COLO668 (cell line): ENCODE measurements around the gene ANG.

Source experiments
- DNase-seq: peaks from one replicate; lab custom pipeline; 2025; ENCODE audit not compliant: unreplicated experiment; lab: John Stamatoyannopoulos, UW

The ANG gene

GRCh38 chr14:20675669-20676068 lies 12.9 kb upstream of the ANG start:
- no peak for DNase-seq

DNA sequence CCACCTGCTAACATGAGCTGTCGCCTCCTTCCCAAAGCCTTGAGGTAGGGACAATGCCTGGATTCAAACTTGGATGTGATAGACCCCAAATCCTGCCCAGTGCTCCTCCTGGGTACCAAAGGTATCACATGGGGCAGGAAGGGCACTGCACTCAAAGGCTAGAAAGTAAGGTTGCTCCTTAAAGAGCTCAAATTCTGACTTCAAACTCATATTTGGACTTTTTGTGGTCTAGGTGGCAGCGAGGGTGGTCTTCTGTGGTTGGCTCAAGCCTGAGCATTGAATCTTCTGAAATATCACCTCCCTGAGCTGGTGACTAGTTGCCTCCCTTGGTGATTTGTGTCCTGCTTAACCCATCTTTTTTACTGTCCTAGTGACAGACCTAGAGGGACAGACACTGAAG lies 12.5 kb upstream of the ANG start:
- no peak for DNase-seq

GRCh38 chr14:20679907-20680306 lies 8.7 kb upstream of the ANG start:
- no peak for DNase-seq

- no peak for DNase-seq
Measured at GRCh38 chr14:20680363-20680762, 8.2 kb upstream of the ANG start.

- DNase-seq = no peak
Measured at GRCh38 chr14:20680843-20681347, 7.7 kb upstream of the ANG start.

GRCh38 chr14:20681348-20682126 lies 7.0 kb upstream of the ANG start:
- DNase-seq = peak; percentile 78

DNA sequence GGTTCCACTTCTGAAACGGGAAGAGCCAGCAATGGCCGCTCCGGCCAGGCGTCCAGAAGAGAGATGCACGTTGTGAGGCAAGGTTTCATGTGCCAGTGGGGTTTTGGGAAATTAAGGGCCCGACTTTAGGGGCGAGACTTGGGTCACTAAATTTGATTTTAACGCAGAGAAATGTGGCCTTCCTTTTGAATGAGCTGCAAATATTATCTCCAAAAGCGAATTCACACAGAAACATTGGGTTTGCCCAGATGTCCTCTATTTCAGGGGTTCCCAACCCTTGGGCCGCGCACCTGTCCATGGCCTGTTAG lies 6.5 kb upstream of the ANG start:
- no peak for DNase-seq

DNA sequence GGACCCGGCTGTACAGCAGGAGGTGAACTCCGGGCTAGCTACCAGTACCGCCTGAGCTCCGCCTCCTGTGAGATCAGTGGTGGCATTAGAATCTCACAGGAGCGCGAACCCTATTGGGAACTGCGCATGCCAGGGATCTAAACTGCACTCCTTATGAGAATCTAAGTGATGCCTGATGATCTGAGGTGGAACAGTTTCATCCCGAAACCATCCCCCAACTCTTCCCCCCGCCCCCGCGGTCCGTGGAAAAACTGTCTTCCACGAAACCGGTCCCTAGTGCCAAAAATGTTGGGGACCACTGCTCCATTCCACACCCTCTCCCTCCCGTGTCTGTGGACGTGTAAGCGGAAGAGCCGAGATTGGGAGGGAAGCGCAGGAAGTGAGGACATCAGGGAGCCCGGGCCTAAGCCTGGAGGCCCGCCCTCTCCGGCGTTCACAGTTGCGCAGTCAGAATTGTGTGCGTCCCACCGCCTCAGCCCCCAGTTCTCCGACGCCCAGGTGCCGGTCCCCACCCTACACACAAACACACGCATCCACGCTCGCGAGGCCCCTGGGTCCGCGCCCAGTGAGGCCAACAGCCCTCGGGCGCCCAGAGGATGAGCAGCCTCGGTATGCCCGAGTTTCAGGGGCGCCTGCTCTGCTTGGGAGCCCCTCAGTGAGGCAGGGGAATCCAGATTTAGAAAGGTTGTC lies 6.0 kb upstream of the ANG start:
- DNase-seq = peak; percentile 83

GRCh38 chr14:20683125-20683890 lies 5.3 kb upstream of the ANG start:
- peak; percentile 67 for DNase-seq

DNA sequence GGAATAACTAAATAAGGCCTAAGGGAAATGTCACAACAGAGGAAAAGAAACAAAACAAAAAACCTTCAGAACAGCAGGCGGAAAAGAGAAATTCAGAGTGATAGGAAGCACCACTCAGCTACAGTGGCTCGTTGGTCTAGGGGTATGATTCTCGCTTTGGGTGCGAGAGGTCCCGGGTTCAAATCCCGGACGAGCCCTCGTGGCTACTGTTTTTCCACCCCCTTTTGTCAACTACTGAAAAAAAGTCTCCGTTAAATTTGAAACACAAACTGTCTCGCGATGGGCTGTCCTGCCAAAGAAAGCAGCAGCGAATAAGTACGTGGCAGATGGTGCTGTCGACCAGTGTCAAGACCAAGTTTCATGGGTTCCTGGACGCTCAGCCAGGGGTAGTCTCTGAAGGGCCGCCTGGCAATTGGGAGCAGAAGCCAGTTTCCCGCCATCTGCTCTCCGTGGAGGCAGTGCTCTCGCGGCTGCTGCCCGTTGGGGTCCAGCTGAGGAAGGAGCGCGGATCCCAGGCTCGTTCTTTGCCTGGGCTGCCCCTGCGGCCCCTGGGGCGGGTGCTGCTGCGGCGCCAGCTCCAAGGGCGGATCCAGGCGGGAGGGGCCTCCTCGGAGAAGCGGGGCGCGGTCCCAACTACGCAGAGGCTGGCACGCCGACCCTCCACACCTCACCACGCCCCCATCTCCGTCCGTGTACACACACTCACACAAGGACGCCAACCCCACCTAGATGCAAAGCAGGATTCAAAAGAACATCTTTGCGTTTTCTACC lies 4.5 kb upstream of the ANG start, which contains the start of gene RNASE4:
RNASE4 (plus strand) TSS at position 670 of the 771 bp plus-strand sequence. CDS start 14,812 bp downstream, outside the sequence.
- DNase-seq = peak; percentile 54

GRCh38 chr14:20684662-20685456 lies 3.7 kb upstream of the ANG start:
- DNase-seq = no peak

GRCh38 chr14:20686386-20687143 lies 2.0 kb upstream of the ANG start:
- DNase-seq = no peak

DNA sequence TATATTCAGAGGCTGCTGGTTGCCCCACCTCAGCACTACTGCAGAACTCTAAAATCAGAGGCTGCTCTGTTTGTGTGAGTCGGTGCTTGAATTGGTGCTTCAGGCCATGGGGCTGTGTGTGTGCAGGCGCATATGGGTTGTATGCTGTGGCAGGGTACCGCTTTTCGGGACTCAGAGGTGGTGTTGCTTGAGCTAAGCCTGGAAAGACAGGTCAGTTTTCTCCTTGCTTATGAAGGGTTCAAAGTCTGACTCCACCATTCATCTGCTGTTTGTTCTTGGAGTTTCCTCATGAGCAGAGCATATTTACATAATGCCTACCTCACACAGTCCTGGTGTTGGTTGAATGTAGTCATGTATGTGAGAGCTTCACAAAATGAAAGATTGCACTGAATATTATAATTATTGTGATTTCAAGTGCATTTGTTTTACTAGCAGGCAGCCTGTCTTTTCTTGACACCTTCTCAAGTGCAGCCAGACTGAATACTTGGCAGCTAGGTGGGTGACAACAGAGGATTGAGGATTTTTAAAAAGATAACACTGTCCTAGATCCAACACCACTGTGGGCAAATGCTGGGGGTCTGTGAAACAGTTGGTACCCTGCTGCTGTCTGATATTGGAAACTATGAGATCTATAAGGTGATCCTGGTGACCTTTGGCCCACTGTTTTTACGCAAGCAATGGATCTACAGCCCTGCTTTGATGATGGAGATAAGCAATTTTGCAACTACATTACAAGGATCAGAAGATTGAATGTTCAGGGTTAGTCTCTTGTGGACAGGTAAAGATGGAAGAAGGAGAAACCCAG lies 1.0 kb upstream of the ANG start:
- DNase-seq = no peak

- peak; percentile 16 for DNase-seq
Measured at GRCh38 chr14:20690848-20691640, 2.5 kb downstream of the ANG start.

DNA sequence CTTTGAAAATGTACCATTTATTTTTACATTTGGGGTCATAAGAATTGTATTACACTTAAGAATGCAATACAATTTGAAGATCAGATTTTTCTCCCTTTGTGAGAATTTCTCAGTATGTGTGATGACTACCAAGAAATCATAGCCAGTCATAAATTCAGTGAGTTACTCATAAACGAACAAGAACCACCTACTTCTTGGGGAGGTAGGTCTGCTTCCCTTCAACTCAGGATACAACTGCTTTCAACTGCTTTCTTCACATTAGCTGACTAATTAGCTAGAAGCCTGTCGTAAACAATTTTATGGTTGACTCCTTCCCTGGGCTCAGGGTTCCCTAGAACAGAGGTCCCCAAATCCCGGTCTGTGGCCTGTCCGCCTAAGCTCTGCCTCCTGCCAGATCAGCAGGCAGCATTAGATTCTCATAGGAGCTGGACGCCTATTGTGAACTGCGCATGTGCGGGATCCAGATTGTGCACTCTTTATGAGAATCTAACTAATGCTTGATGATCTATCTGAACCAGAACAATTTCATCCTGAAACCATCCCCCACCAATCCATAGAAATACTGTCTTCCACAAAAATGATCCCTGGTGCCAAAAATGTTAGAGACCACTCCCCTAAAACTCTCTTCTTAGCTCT lies 3.7 kb downstream of the ANG start:
- no peak for DNase-seq

- no peak for DNase-seq
Measured at GRCh38 chr14:20696764-20697163, 8.2 kb downstream of the ANG start.

DNA sequence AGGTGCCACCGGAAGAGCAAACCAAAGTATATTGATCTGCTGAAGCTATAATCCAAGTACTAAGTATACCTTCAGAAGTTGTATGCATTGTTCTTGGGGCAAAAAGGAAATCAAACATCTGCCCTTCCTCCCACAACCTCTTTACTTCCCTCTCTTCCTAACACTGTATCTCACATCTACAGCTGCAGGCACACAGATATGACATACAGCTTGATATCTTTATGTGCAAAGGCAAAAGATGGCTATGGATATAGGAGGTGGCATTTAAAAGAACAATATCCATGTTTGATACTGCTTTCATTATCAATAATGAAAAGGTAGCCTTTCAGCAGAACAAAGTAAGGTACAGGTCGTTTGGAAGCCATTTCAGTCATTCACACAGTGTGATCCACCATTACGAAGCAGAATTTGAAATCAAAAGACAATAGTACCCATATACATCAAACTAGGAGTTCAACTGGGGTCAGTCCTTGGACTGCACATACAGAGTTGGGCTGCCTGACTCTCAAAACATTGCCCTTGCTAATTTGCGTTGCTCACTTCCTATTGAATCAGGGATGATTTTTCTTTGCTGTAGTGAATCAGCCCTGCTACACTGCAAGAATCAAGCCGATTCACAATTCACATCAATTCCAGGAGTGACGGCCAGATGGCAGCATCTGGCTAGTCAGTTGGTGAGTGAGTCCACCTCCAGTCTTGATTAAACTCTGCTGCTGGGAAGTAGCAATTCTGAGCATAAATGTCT lies 8.9 kb downstream of the ANG start:
- peak; percentile 25 for DNase-seq
